H1 (cell line): ENCODE data around the gene HK1. TPM values are rescaled to one million over a fixed set of nuclear protein-coding genes. Genes with fewer than 3 reads are reported as not detected.

Experiments
- CTCF ChIA-PET: fragments of 300-600 bp; sonication (Branson Sonifier 250); formaldehyde crosslinking; loops from one replicate; lab custom pipeline; 2021; ENCODE audit not compliant: partially characterized antibody; lab: Charles Lee
- POLR2A ChIA-PET: fragments of 300-600 bp; sonication (Branson Sonifier 250); formaldehyde crosslinking; loops from one replicate; lab custom pipeline; 2021; ENCODE audit warnings: inconsistent platforms; ENCODE audit not compliant: partially characterized antibody; lab: Charles Lee
- DNase-seq, 2 experiments: peaks; one replicate each; pipeline versions ENCODE4 v3.0.0 to v3.0.0-alpha.2; 2010 to 2022; ENCODE audit warnings: low spot score in 2 of 2, low read depth in 1 of 2, mixed read lengths in 1 of 2
- FAIRE-seq: peaks from 2 replicates; lab custom pipeline; 2011; peaks lifted over from hg19 to GRCh38; lab: Jason Lieb, UNC
- H2AFZ ChIP-seq: 2 replicates; pipeline ENCODE4 v1.8.1; 2012; ENCODE audit warnings: low read length, inconsistent platforms
- H2AK5ac ChIP-seq: 2 replicates; pipeline ENCODE4 v1.6.1; 2013; ENCODE audit warnings: low read depth, low read length
- H2BK120ac ChIP-seq: replicated peaks from 2 replicates; pipeline ENCODE3; 2013; ENCODE audit warnings: low read depth, low read length, inconsistent platforms
- H2BK12ac ChIP-seq: 2 replicates; pipeline ENCODE4 v1.6.1; 2013; ENCODE audit warnings: low read depth, low read length
- H2BK15ac ChIP-seq: 2 replicates; pipeline ENCODE4 v1.6.1; 2013; ENCODE audit warnings: low read length
- H2BK20ac ChIP-seq: 2 replicates; pipeline ENCODE4 v1.6.1; 2013; ENCODE audit warnings: low read length
- H2BK5ac ChIP-seq: 2 replicates; pipeline ENCODE4 v1.6.1; 2013; ENCODE audit warnings: low read depth, low read length
- H3K14ac ChIP-seq: 2 replicates; pipeline ENCODE4 v1.6.1; 2013; ENCODE audit warnings: inconsistent platforms; ENCODE audit not compliant: insufficient read length
- H3K18ac ChIP-seq: 2 replicates; pipeline ENCODE4 v1.6.1; 2013; ENCODE audit warnings: low read length; ENCODE audit errors: extremely low read depth
- H3K23ac ChIP-seq: 2 replicates; pipeline ENCODE4 v1.6.1; 2013; ENCODE audit warnings: inconsistent platforms; ENCODE audit not compliant: insufficient read length
- H3K23me2 ChIP-seq: 2 replicates; pipeline ENCODE4 v1.6.1; 2013; ENCODE audit warnings: low read depth, low read length
- H3K27ac ChIP-seq: 2 replicates; pipeline ENCODE4 v1.6.1; 2011; ENCODE audit warnings: low read depth, low read length, inconsistent platforms
- H3K27me3 ChIP-seq, 4 experiments: replicated peaks in 1 of 4; 1 replicate in 1 of 4; 2 replicates in 3 of 4; pipeline versions ENCODE4 v1.6.1 to v1.8.1; 2011 to 2013; ENCODE audit warnings: low read length in 3 of 4, mild to moderate bottlenecking in 3 of 4, inconsistent platforms in 2 of 4, mixed read lengths in 2 of 4, moderate library complexity in 1 of 4; ENCODE audit not compliant: control insufficient read depth in 3 of 4, insufficient read depth in 3 of 4; ENCODE audit errors: extremely low read depth in 1 of 4
- H3K36me3 ChIP-seq, 4 experiments: 2 replicates each; pipeline versions ENCODE4 v1.6.1 to v1.8.1; 2011 to 2013; ENCODE audit warnings: mild to moderate bottlenecking in 4 of 4, low read length in 3 of 4, moderate library complexity in 2 of 4, control low read depth in 1 of 4, inconsistent platforms in 1 of 4; ENCODE audit not compliant: insufficient read depth in 4 of 4, control insufficient read depth in 2 of 4
- H3K4ac ChIP-seq: replicated peaks from 2 replicates; pipeline ENCODE3; 2013; ENCODE audit warnings: low read length, low read depth, mixed read lengths, inconsistent platforms; ENCODE audit not compliant: insufficient read length
- H3K4me1 ChIP-seq, 4 experiments: replicated peaks in 1 of 4; 1 replicate in 1 of 4; 2 replicates in 3 of 4; pipeline versions ENCODE4 v1.6.1 to v1.8.1; 2011 to 2013; ENCODE audit warnings: low read length in 3 of 4, inconsistent platforms in 2 of 4, mixed read lengths in 1 of 4; ENCODE audit not compliant: insufficient read depth in 4 of 4, control insufficient read depth in 3 of 4
- H3K4me2 ChIP-seq, 2 experiments: 2 replicates each; pipeline versions ENCODE4 v1.6.1 to v1.8.1; 2011 to 2013; ENCODE audit warnings: low read depth in 2 of 2, low read length in 2 of 2, control low read depth in 1 of 2, inconsistent platforms in 1 of 2, mild to moderate bottlenecking in 1 of 2; ENCODE audit not compliant: insufficient read depth in 1 of 2
- H3K4me3 ChIP-seq, 4 experiments: fragments of 200-600, 300-600 bp in 1 of 4; sonication (generic), shearing (Covaris generic), sonication (Bioruptor Twin) in 1 of 4; 2 replicates each; pipeline versions ENCODE4 v1.5.1 to v1.8.1; 2011 to 2016; ENCODE audit warnings: low read length in 4 of 4, low read depth in 3 of 4, control low read depth in 2 of 4, inconsistent platforms in 2 of 4, mild to moderate bottlenecking in 2 of 4, mixed read lengths in 1 of 4, moderate library complexity in 1 of 4; ENCODE audit not compliant: insufficient read depth in 2 of 4; ENCODE audit errors: extremely low read depth in 1 of 4
- H3K56ac ChIP-seq: replicated peaks from 2 replicates; pipeline ENCODE3; 2013; ENCODE audit warnings: low read depth, mild to moderate bottlenecking, mixed read lengths, low read length, inconsistent platforms; ENCODE audit not compliant: insufficient read length
- H3K79me1 ChIP-seq: 2 replicates; pipeline ENCODE4 v1.6.1; 2013; ENCODE audit warnings: low read depth, low read length, control low read depth
- H3K79me2 ChIP-seq, 2 experiments: 2 replicates each; pipeline versions ENCODE4 v1.6.1 to v1.8.1; 2012 to 2013; ENCODE audit warnings: low read length in 2 of 2, mild to moderate bottlenecking in 2 of 2, inconsistent platforms in 1 of 2; ENCODE audit not compliant: insufficient read depth in 2 of 2, control insufficient read depth in 1 of 2
- H3K9ac ChIP-seq, 4 experiments: replicated peaks in 1 of 4; 1 replicate in 1 of 4; 2 replicates in 3 of 4; pipeline versions ENCODE4 v1.6.1 to v1.8.1; 2011 to 2013; ENCODE audit warnings: low read depth in 3 of 4, low read length in 3 of 4, control low read depth in 2 of 4, mild to moderate bottlenecking in 2 of 4, moderate library complexity in 2 of 4, inconsistent platforms in 1 of 4; ENCODE audit errors: extremely low read depth in 1 of 4
- H3K9me3 ChIP-seq, 2 experiments: 2 replicates each; pipeline versions ENCODE4 v1.6.1 to v1.8.1; 2012 to 2013; ENCODE audit warnings: mild to moderate bottlenecking in 2 of 2, moderate library complexity in 2 of 2, control low read depth in 1 of 2, inconsistent platforms in 1 of 2, low read depth in 1 of 2, low read length in 1 of 2, mixed read lengths in 1 of 2; ENCODE audit not compliant: insufficient read depth in 2 of 2
- H4K20me1 ChIP-seq, 2 experiments: replicated peaks in 1 of 2; 2 replicates each; pipeline versions ENCODE3 to v1.8.1; 2011 to 2013; ENCODE audit warnings: inconsistent platforms in 2 of 2, low read length in 2 of 2, mild to moderate bottlenecking in 1 of 2; ENCODE audit not compliant: insufficient read depth in 2 of 2, control insufficient read depth in 1 of 2
- H4K5ac ChIP-seq: 2 replicates; pipeline ENCODE4 v1.6.1; 2013; ENCODE audit warnings: low read length, low read depth, mixed read lengths, inconsistent platforms; ENCODE audit not compliant: insufficient read length
- H4K8ac ChIP-seq: 2 replicates; pipeline ENCODE4 v1.8.0; 2013; ENCODE audit warnings: mild to moderate bottlenecking, moderate library complexity, low read length, inconsistent platforms; ENCODE audit not compliant: insufficient read depth; ENCODE audit errors: extremely low read depth
- H4K91ac ChIP-seq: replicated peaks from 2 replicates; pipeline ENCODE3; 2013; ENCODE audit warnings: low read length, mixed read lengths, inconsistent platforms; ENCODE audit not compliant: insufficient read length
- BACH1 ChIP-seq: IDR thresholded peaks from 2 replicates; pipeline ENCODE4 v1.6.1; 2012; ENCODE audit warnings: low read length, improper control_type of control experiment
- BCL11A ChIP-seq, 2 experiments: IDR thresholded peaks; one replicate each; pipeline ENCODE4 v1.6.1; 2011; ENCODE audit warnings: low read depth in 2 of 2, low read length in 2 of 2, mild to moderate bottlenecking in 2 of 2
- BRCA1 ChIP-seq: IDR thresholded peaks from 2 replicates; pipeline ENCODE4 v1.6.1; 2012; ENCODE audit warnings: low read depth, low read length, improper control_type of control experiment
- CHD1 ChIP-seq: IDR thresholded peaks from 2 replicates; pipeline ENCODE4 v1.6.1; 2012; ENCODE audit warnings: low read depth, low read length, improper control_type of control experiment
- GTF2F1 ChIP-seq: IDR thresholded peaks from 2 replicates; pipeline ENCODE4 v1.6.1; 2012; ENCODE audit warnings: low read depth, low read length, improper control_type of control experiment, borderline replicate concordance
- MAX ChIP-seq: IDR thresholded peaks from 2 replicates; pipeline ENCODE4 v1.6.1; 2012; ENCODE audit warnings: inconsistent platforms
- NRF1 ChIP-seq: IDR thresholded peaks from 2 replicates; pipeline ENCODE4 v1.6.1; 2011; ENCODE audit warnings: mild to moderate bottlenecking, low read depth, low read length, improper control_type of control experiment
- RAD21 ChIP-seq, 2 experiments: IDR thresholded peaks in 1 of 2; conservative IDR thresholded peaks in 1 of 2; 2 replicates each; pipeline ENCODE4 v1.6.1; 2011; ENCODE audit warnings: low read depth in 2 of 2, low read length in 2 of 2, improper control_type of control experiment in 1 of 2, inconsistent platforms in 1 of 2, mild to moderate bottlenecking in 1 of 2, moderate library complexity in 1 of 2
- RXRA ChIP-seq: IDR thresholded peaks from 2 replicates; pipeline ENCODE4 v1.6.1; 2011; ENCODE audit warnings: low read depth, mild to moderate bottlenecking, low read length, moderate library complexity; ENCODE audit not compliant: insufficient read depth
- TBP ChIP-seq: IDR thresholded peaks from 2 replicates; pipeline ENCODE4 v1.6.1; 2011; ENCODE audit warnings: low read depth, low read length, improper control_type of control experiment
- TCF12 ChIP-seq: IDR thresholded peaks from 2 replicates; pipeline ENCODE4 v1.6.1; 2011; ENCODE audit warnings: low read depth, mild to moderate bottlenecking, low read length
- YY1 ChIP-seq: IDR thresholded peaks from 2 replicates; pipeline ENCODE4 v1.6.1; 2011; ENCODE audit warnings: low read depth, mild to moderate bottlenecking, low read length
- WGBS, 2 experiments: shearing (Covaris generic) in 1 of 2; methylation state at CpG; one replicate each; pipeline versions ENCODE4 v1.1.6 to v1.1.7; 2013 to 2015; ENCODE audit warnings: low lambda C conversion rate in 2 of 2, mixed read lengths in 2 of 2, inconsistent platforms in 1 of 2, low coverage in 1 of 2, missing lambda C conversion rate in 1 of 2; ENCODE audit not compliant: insufficient replicate concordance in 2 of 2, insufficient coverage in 1 of 2, insufficient read length in 1 of 2; ENCODE audit errors: extremely low coverage in 1 of 2, missing lambda C conversion rate in 1 of 2; 5-methylcytosine and 5-hydroxymethylcytosine counted together
- polyA plus RNA-seq, 7 experiments: library from polyadenylated mRNA; depleted of rRNA in 3 of 7; stranded (reverse) in 5 of 7; unstranded in 2 of 7; fragments of >200 nt in 5 of 7; fragments of 200-250 nt in 2 of 7; gene quantifications; 1 replicate in 5 of 7; 2 replicates in 1 of 7; 4 replicates in 1 of 7; pipeline versions ENCODE4 v1.2.1 to v1.2.3, GENCODE V29; 2011 to 2013; ENCODE audit warnings: missing spikeins in 2 of 7, mixed read lengths in 2 of 7
- total RNA-seq: library from RNA; stranded (reverse); fragmentation: NEBNext Ultra II Directional; extraction: Animal tissue kit (Norgen Biotek cat#: 25700); gene quantifications from 2 replicates; pipeline ENCODE4 v1.2.1, GENCODE V29; 2021

The HK1 gene
- total and polyA plus RNA-seq, 2 of the 8 experiments (the other 6 are each of a cell fraction or from before 2014, with no cell fraction given), result 55.8 to 247 TPM

- no peak overlapping the region for H2BK12ac ChIP-seq
- no peak overlapping the region for H3K9ac ChIP-seq
- no peak overlapping the region for H3K4ac ChIP-seq
- no peak overlapping the region for H2BK15ac ChIP-seq
- WGBS, 2 experiments, result 80% methylated on average over 8 of the region's 8 CpGs; no CpG with 5 or more reads in 1 of the 2 experiments
- H3K14ac ChIP-seq, result no peak overlapping the region
- TF ChIP-seq RXRA (no peak), BACH1 (no peak), BRCA1 (no peak), YY1 (no peak), TCF12 (no peak), BCL11A (IDR thresholded peaks at IDR 0.05; ENCODE audit: low read depth in 2 of 2, low read length in 2 of 2) (no peak), MAX (no peak), TBP (no peak), NRF1 (no peak), GTF2F1 (no peak), RAD21 (IDR thresholded peaks at IDR 0.05 in 1 of 2, conservative IDR thresholded peaks at IDR 0.05 in 1 of 2; ENCODE audit: low read depth in 2 of 2, low read length in 2 of 2) (no peak), CHD1 (no peak)
- H2BK120ac ChIP-seq, result no peak overlapping the region
- H3K27ac ChIP-seq, result no peak overlapping the region
- H3K4me3 ChIP-seq, result no peak overlapping the region
- POLR2A ChIA-PET, result interaction anchor here (0.7 kb wide), 1 partner anchor 31 kb away, joined by 3 read pairs; no protein-coding TSS in a partner anchor
- no peak overlapping the region for H4K5ac ChIP-seq
- DNase-seq, result no peak
- H3K79me2 ChIP-seq, result no peaks in the 10 kb centered on the region
- CTCF ChIA-PET, result interaction anchor here (1.1 to 16.6 kb wide), 10 partner anchors 9 to 137 kb away, joined by 3 to 150 read pairs (median 8); partner anchors contain the start of genes TACR2 and TSPAN15
- H2AK5ac ChIP-seq, result no peak overlapping the region
- no peak overlapping the region for H4K91ac ChIP-seq
- no peaks in the 10 kb centered on the region for H4K20me1 ChIP-seq
- H2BK5ac ChIP-seq, result no peak overlapping the region
- no peaks in the 10 kb centered on the region for H3K23me2 ChIP-seq
- no peaks in the 10 kb centered on the region for H3K27me3 ChIP-seq
- H3K56ac ChIP-seq, result no peak overlapping the region
- H3K36me3 ChIP-seq, result no peaks in the 10 kb centered on the region
- FAIRE-seq, result no peak
- no peaks in the 10 kb centered on the region for H3K9me3 ChIP-seq
- no peak overlapping the region for H3K23ac ChIP-seq
- no peaks in the 10 kb centered on the region for H3K79me1 ChIP-seq
- no peak overlapping the region for H2BK20ac ChIP-seq
- H3K4me1 ChIP-seq, result no peaks in the 10 kb centered on the region
- H4K8ac ChIP-seq, result no peak overlapping the region; the same call in 1 of the 2 replicates
- H3K4me2 ChIP-seq, result no peak overlapping the region
- H3K18ac ChIP-seq, result no peak overlapping the region
- H2AFZ ChIP-seq, result no peak overlapping the region
These were observed 149.9 kb downstream of the HK1 start for GRCh38 chr10:69428165-69428564.
